PC-9 (cell line): ENCODE results near the gene SLIT1.

Experiments
- EZH2 ChIP-seq: fragments of 200-600 bp; sonication (generic); IDR thresholded peaks from 2 replicates; pipeline ENCODE4 v1.8.0; 2017; ENCODE audit warnings: antibody characterized with exemption, low read depth
- TF ChIP-seq, protein P1 (sequence below): fragments of 200-600 bp; sonication (generic); conservative IDR thresholded peaks from 2 replicates; pipeline ENCODE4 v1.6.1; 2017; ENCODE audit warnings: mixed run types, antibody characterized with exemption, mild to moderate bottlenecking, moderate library complexity

DNA sequence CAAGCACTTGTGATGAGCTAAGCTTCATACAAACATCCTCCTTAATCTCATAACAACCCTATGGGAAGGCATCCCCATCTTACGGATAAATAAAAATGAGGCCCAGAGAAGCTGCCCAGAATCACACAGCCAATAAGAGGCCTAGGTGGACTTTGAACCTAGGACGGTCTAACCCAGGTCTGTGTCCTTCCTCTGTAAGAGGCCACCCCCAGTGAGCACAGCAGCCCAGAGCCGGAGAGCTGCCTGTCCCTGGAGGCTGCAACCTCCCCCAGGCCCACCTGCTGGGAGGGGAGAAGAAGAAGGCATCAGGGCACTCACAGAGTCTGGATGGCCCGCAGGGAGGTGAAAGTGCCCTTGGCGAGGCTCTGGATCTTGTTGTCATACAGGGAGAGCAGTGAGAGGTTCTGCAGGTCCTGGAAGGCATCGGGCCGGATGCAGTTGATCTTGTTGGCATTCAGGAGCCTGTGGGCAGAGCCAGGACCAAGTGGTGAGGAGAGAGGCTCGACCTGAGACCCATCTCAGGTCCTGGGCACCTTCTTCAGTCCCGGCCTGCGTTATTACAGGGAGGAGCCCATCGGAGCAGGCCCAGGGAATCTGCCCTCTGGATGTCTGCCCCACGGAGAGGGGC lies 129.6 kb downstream of the SLIT1 start:
- TF ChIP-seq, protein P1, sequence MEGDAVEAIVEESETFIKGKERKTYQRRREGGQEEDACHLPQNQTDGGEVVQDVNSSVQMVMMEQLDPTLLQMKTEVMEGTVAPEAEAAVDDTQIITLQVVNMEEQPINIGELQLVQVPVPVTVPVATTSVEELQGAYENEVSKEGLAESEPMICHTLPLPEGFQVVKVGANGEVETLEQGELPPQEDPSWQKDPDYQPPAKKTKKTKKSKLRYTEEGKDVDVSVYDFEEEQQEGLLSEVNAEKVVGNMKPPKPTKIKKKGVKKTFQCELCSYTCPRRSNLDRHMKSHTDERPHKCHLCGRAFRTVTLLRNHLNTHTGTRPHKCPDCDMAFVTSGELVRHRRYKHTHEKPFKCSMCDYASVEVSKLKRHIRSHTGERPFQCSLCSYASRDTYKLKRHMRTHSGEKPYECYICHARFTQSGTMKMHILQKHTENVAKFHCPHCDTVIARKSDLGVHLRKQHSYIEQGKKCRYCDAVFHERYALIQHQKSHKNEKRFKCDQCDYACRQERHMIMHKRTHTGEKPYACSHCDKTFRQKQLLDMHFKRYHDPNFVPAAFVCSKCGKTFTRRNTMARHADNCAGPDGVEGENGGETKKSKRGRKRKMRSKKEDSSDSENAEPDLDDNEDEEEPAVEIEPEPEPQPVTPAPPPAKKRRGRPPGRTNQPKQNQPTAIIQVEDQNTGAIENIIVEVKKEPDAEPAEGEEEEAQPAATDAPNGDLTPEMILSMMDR = no peak
- no peak for TF ChIP-seq EZH2
